ENCODE data around the gene NME9.

Gene NME9

DNA sequence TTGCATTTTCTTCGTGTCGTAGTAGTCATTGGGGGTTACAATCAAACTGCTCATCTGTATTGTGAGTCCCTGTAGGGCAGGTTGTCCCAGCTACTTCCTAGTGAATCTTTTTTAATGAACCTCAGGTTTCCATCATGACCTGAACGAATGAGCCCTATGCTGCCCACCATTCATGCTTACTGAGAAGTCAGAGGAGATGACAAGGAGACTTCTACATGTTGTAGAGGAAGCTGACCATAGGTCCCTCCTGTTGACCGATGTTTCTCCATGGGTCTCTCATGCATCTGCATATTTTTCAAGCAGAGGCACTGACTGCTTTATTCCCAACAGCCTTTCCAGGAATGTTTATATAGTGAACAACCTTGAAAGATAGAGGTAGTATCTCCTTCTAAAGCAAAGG lies 5.0 kb upstream of the NME9 start:
- no peak for DNase-seq (ENCODE audit: low read depth)

DNA sequence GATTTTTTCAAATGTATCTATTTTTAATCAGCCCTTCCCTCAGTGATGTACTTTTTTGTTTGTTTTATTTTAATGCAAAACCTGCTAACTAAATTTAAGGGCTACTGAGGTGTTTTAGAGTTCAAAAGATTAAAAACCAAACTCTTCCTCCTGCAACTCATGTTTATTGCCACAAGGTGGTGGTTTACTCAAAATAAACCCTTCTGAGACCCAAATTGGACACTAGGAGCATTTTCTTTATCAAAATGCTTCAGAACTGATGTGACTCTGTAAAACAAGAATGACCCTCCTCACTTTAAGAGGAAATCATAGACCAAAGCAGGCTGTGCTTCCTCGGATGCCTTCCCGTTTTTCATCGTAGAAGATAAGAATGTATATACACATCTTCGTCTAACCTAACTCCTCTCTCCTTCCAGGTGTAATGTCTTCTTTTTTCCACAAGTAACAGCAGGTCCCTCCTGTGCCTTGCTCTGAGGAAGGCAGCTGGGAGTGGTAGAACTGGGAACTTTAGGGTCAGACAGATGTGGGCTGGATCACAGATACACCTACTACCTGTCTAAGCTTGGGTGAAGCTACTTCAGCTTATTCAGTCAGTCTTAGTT lies 2.9 kb upstream of the NME9 start:
- peak; percentile 51 for DNase-seq (ENCODE audit: low read depth)

DNA sequence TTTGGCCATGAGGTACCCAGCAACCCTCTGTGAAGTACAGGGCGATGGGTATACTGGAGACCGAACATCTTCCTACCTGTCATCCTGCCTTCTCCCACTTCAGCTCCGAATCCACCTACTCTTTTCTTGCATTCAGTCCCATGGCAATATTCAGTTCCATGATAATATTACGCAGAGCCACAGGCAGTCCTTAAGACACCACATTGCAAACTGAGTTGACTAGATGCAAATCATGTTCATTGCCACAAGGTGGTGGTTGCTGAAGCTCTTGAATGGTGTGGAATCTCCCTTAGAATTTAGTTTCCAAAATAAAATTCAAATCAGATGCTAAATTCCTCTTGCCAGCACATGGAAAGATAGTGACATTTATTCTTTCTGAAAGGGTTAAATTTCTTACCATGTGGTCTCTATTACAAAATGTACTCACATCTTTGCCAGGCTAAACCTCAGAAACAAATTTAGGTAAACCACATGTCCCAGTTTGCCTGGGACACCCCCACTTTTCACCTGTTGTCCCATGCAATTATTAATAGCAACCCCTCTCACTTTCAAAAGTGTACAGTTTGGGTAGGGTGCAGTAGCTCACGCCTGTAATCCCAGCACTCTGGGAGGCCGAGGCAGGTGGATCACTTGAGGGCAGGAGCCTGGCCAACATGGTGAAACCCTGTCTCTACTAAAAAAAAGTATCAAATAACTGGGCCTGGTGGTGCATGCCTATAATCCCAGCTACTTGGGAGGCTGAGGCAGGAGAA lies 1.7 kb upstream of the NME9 start:
- no peak for DNase-seq (ENCODE audit: low read depth)

DNA sequence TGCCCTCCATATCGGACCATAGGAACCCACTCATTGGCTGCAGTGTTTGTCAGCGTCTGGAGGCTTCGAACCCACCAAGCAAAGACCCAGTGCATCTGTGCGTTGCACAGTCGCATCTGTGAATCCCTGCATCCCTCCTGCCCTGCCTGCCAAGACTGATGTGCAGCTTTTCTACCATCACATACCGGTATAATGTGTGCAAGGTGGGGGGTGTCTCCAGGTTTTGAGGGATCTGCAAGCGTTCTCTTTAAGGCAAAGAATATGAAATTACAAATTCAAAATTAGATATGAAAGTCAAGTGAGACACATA lies 288 bp upstream of the NME9 start:
- DNase-seq (ENCODE audit: low read depth) = no peak

DNA sequence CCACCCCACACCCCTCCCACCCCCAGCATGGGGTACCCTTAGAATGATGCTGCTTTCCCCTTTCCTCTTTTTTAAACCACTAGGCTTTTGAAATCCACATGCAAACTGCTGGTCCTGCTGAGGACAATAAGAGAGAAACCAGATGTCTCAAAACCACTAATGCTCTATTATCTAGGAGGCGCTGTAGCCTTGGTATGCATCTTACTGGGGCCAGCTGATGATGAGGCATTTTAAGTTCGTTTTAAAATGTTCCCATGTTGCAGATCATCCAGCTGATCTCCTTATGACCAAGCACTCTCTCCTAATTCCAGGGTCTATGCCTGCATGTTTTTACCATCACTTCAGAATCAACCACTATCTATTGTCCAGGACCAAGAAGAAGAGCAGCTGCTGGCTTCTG lies 1.3 kb downstream of the NME9 start:
- peak; percentile 44 for DNase-seq (ENCODE audit: low read depth)

DNA sequence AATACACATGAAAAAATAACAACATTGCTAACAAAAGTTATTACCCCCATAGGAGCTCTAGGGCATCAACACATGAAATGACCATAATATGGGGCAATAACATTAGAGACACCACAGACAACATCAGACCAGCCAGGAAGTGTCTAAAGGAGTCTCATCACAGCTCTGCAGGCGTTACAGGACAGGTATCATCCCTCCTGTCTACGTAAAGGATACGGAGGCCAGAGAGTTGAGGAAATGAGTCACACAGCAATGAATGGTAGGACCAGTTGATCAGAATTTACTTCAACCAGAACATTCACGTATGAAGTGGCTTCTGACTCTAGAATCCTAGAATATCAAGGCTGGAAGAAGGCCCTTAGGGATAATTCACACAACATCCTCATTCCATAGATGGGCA lies 1.8 kb downstream of the NME9 start:
- no peak for DNase-seq (ENCODE audit: low read depth)

DNA sequence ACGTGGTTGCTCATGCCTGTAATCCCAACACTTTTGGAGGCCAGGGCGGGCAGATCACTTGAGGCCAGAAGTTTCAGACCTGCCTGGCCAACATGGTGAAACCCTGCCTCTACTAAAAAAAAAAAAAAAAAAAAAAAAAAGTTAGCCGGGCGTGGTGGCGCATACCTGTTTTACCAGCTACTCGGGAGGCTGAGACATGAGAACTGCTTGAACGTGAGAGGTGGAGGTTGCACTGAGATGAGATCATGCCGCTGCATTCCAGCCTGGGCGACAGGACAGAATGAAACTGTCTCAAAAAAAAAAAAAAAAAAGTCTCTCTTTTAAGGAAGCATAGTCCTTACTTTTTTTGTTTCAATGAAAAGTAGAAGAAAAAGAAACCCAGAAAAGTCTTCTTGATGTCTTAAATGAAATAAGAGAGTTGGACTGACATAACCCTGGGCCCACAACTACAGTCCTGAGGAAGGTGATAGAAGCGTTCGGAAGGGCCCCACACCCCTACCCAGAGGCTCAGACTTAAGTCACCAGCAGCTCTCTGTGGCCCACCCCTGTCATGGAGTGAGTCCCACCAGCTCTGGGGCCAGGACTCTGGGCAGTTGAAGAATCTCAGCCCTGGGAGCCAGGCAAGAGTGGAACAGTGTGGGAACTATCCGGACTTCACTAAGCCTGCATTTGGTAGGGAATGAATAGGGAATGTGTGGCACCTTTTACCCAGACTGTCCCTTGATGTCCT lies 2.6 kb downstream of the NME9 start:
- no peak for DNase-seq (ENCODE audit: low read depth)

DNA sequence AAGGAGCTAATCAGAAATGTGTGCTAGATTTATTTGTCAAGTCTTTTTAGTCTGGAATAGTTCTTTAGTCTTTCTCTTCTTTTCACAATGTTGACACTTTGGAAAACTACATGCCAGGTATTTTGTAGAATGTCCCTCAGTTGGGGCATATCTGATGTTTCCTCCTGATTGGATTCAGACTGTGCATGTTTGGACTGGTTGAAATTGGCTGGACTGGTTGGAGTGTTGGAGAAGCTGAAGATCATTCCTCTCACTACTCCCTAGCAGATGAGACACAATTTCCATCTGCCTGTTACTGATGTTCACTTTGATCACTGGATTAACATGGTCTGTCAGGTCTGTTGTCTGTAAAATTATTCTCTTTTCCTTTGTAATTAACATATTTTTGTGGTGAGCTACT lies 3.7 kb downstream of the NME9 start:
- DNase-seq (ENCODE audit: low read depth) = no peak

DNA sequence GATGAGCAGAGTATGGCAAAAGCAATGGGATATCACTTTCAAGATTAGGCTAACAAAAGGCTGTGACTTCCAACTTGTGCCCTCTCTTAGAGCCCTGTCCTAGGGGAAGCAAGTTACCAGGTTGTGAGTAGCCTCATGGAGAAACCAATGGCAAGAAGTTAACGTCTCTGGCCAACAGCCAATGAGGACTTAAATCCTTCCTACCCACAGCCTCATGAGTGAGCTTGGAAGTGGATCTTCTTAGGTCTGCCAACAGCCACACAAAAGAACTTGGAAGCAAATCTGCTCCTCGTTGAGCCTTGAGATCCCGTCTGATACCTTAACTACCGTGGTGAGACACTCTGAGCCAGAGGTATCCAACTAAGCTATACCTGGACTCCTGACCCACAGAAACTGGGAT lies 5.7 kb downstream of the NME9 start:
- no peak for DNase-seq (ENCODE audit: low read depth)

DNA sequence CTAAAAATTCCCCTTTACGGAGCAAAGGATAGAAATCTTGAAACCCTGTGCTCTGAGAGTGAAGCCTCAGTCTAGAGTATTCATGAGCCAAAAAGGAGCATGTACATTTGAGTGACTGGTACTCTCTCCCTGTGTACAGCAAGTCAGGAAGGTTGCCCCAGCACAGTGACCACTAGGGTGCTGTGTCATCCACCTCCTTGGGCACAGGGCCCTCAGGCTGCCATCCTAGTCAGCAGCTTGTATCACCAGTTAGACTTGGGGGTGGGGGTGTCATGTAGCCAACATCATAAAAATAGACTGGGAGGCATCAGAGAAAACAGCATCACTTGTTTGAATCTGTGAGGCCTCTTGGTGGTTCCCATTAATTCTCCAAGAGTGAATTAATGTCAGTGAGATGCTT lies 12.0 kb downstream of the NME9 start:
- DNase-seq (ENCODE audit: low read depth) = no peak

DNA sequence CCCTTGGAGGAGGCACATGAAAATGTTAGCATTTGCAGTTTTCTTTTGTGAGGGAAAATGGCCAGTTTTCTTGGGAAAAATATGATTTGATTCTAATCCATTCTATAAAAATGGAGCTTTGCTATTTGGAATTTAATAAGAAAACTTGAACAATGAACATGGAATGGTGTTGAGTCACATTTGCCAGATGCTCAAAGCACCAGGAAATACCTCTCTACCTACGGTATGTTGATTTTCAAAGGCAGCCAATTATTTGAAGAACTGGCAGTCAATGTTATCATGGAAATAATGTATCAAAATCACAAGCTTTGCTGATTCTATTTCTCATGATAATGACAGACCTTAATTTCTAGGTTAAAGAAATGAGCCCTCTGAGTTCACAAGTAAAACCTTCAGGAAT lies 14.9 kb downstream of the NME9 start:
- peak; percentile 24 for DNase-seq (ENCODE audit: low read depth)

DNA sequence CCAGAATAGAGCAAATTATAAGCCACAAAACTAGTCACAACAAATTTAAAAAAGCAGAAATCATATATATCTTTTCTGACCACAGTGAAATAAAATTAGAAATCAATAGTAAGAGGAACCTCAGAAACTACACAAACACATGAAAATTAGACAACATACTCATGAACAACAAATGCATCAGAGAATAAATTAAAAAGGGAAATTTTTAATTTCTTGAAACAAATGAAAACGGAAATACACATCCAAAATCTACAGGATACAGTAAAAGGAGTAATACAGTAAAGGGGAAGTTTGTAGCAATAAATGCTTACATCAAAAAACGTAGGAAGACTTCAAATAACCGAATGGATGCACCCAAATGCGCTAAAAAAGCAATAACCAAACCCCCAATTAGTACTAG lies 19.2 kb downstream of the NME9 start:
- no peak for DNase-seq (ENCODE audit: low read depth)

DNA sequence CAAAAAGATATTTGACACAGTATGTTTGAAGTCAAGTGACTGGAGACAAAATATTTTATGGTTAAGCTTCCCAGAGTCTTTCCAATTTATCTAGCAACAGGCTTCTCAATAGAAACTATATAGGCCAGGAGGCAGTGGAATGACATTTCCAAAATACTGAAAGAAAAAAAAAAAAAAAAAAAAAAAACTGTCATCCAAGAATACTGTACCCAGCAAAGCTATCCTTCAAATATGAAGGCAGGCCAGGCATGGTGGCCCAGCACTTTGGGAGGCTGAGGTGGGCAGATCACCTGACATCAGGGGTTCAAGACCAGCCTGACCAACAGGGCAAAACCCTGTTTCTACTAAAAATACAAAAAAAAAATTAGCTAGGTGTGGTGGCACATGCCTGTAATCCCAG lies 20.9 kb downstream of the NME9 start:
- no peak for DNase-seq (ENCODE audit: low read depth)

DNA sequence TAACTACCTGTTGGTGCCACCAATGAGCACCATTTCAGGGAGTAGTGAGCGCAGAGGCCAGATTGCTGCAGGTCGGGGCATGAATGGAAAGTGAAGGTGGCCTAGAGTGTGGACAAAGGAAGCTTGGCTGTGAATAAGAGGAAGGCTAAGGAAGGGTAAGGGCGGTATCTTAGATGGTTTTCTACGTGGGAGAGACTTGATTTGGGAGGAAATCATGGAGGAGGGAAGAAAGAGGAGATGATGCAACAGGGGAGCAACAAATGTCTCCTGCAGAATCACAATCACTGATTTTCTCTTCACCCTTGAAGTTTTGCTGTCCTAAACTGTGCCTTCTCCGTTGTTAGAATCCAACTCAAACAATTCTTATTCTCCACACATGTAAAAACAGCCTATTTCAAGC lies 21.8 kb downstream of the NME9 start:
- no peak for DNase-seq (ENCODE audit: low read depth)

DNA sequence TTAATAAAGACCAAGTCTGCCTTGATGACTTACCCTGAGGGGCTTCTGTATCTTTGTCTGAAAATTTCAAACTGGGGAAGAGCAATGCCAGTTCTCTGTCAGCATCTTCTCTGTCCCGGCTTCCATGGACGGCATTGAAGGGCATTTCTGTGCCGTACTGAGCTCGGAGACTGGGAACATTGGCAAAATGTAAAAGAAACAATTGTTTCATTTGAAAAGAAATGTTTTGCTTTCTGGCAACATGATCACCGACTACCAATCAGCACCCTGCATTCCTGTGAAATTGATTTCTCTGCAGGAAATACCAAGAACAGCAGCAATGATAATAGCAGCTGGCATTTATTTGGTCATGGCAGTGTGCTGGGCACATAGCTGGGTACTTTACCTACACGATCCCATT lies 26.2 kb downstream of the NME9 start:
- DNase-seq (ENCODE audit: low read depth) = no peak

DNA sequence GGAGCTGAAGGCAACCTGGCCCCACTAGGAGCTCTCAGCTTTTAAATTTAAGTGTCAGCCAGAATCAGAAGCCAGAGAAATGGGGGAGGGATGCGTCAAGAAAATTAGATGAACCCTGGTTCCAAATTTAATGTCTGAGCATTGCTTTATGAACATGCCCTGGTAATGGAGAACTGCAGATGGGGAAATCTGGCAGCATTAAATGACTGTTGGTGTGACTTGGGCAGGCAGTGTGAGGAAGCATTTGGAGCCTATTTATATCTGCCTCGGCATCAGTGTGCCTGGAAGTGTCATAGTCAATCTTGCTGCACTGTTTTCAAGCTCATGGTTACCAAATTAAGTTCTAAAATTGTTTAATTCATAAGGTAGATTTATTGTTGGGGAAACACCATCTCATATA lies 29.0 kb downstream of the NME9 start:
- DNase-seq (ENCODE audit: low read depth) = no peak

DNA sequence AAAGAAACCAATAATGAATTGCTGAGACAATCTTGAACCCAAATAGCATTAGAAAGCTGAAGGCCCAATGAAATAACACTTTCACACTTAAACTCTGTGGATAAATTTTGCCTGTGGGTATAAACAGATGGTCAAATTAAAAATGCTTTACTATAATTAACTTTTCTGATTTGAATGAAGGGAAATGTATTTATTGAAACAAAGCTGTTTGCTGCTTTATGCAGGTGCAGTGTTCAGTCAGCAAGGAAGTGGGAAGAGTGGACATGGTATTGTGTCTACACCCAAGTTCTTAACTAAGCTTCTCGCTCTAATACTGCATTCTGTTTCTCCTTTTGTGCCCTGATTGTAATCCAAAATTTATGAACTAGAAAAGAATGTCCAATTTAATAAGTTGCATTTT lies 31.8 kb downstream of the NME9 start:
- no peak for DNase-seq (ENCODE audit: low read depth)

DNA sequence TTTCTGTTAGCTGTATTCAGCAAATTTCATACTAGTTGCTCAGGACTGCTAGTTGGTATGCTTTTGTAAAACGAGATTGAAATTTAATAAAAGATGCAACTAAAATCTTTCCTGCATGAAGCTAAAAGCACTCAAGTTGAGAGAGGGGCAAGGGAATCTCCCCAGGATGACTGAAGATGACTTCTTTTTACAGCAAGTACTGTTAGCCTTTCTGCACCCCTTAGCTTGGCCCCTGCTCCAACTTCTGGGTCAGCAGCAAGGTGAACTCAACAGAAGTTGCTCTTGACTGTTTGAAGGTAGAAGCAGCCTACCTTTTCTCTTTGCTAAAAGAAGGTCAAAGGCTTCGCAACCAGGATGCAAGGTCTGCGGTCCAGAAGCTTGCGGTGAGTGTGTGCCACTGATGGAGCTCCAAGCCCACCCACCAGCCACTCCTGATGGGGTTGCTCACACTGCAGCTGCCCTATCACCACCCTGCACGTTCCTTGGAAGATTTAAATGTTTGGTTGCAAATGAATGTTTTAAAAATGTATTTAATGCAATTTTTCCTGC lies 32.5 kb downstream of the NME9 start:
- DNase-seq (ENCODE audit: low read depth) = no peak

DNA sequence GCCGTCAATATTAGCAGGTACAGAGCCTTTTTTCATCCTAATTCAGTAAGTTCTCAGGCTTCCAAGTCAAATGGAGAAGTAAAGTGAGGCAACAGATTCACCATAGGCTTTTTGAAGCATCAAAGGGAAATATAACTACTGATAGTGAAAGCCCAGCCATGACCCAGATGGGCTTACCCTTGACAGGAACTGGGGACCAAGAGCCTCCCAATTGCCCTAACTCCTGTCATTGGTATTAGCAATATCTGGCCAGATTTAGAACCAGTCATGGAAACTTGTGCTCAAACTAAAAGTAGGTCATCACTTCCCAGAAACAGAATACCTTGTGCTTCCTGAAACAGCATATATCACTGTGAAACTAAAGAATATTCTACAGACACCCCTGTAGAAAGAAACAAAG lies 33.0 kb downstream of the NME9 start:
- no peak for DNase-seq (ENCODE audit: low read depth)

DNA sequence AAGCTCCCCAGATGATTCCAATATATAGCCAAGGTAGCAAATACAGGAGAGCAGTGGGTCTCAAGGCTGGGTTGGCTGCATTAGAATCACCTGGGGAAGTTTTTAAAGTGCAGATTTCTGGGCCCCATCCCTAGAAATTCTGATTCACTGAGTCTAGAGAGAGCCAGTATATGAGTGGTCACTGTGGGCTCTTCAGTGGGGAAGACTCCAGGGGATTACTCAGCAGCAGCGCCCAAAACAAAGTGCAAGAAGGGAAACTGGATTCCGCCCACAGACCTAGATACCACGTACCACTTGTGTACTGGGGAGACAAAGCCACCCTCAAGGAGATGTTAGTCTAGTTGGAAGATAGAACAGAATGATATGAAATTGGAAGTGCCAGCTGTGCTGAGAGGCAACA lies 40.0 kb downstream of the NME9 start:
- no peak for DNase-seq (ENCODE audit: low read depth)

DNA sequence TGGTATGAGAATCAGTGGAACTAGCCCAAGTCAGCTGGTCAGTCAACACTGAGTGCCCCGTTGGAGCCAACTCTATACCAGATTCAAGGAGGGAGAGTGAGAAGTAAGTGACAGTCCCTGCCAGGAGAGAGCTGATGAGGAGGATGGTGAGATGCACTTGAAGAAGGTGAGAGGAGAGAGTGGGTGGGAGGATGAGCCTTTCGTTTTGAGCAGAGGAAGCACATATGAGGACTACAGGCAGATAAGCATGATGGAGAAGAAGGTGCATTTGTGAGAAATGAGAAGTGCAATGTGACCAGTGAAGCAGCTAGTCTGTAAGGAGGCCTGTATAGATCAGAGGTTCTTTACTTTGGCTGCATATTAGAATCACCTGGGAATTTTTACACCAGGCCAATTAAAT lies 40.4 kb downstream of the NME9 start:
- no peak for DNase-seq (ENCODE audit: low read depth)

DNA sequence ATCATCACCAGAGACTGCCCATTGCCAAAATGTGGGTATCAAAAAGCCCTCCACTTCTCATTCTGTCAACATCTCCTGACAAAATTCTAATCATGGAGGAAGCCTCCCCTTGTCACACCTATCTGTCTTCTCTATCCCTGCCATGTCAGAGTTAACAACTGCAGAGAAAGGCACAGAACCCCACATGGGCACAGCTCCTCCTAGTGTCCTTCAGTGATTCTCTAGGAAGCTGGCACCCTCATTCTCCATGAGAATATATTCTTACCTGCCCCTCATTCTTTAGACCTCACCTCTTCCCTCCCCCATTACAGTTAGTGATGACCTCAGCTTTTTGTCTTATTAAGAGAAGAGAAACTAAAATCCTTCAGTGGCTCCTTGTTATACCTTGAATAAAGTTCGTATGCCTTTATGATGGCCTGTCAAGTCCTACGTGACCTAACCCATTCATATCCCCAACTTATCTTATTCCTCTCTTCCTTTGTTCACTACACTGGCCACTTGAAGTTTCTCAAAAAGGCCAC lies 44.6 kb downstream of the NME9 start:
- DNase-seq (ENCODE audit: low read depth) = no peak

DNA sequence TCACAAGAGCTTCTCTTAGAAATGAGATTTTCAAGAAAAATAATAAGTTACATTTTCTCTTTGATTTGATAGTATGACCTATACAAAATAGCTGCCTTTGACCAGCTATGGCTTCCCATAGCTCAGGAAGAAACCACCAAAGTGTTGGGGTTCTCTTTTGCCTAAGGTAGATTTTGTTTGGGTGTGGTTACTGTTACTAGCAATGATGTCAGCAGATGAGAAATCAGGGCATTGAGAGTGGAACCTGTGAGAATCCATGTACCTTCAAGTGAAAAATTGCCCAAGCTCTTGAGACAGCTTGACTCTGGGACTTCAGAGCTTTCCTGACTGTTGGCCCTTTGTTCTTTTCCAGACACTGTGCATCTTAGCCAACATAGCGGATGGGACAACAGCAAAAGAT lies 45.6 kb downstream of the NME9 start:
- no peak for DNase-seq (ENCODE audit: low read depth)
